HCEC 1CT (cell line): ENCODE results near the gene GPC3.

Experiments
- DNase-seq: peaks from one replicate; pipeline ENCODE4 v3.0.0-alpha.2; 2017

Gene GPC3

DNA sequence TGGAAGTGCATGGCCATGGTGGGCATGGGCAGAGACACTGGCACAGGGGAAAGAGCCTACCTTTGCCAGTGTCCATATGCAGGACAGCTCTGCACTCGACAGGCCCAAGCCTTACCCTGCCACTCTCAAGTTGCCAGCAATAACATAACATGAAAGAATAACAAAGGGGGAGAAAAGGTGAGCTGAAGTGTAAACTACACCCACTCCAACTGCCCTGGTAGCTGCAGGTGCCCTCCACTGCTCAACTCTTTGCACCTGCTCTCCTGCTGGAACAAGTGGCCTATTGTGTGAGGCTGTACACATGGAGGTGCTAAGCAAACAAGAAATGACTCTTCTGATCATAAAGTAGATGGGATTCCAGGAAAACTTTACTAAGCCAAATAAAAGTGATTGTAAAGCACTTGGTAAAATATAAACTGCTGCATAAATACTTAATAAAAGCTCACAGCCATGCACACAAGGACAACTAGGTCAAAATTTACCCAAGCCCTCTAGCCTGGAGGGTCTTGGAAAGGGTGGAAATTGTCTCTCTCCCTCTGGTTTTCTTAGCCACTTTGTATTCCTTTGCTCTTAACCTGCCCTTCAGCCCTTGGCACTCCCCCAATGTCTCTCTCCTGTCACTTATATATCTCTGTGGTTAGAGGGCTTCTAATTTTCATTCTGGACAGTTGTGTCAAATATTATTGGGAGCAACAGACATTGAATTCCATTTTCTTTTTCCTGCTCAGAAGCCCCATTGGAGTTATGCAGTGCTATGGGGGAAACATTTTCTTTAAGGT lies 308.9 kb downstream of the GPC3 start:
- no peak for DNase-seq

DNA sequence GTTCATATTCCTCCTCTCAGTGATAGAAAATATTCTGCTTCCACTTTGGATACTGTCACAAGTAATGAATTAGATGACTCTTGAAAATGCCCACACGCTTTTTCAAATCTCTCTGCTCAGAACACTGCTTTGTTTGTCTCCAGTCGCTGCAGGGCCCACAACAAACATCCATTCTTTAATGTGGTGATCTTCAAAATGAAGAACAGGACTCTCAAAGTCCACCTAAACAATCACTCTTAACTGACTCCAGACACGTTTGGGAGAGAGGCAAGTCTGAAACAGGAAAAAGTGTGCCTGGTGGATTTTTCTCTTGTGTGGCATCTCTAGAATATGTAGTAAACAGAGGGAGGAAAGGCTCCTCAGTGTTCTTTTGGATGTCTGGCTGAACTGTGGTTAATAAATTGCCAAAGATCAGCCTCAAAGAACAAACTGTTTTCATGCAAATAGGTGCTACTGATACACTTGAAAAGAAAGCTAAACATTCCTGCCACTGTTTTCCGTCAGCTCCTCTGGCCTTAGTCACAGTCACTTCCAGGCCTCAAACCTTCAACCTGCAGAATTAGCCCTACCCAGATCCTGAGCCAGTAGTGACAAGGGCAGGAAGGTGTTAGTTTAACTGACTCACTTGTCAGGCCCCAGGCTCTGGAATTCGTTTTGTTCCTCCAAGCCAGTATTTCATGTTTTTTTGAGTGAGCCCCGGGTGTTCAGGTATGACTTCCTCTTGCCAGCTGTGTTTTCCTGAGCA lies 310.5 kb downstream of the GPC3 start:
- no peak for DNase-seq

DNA sequence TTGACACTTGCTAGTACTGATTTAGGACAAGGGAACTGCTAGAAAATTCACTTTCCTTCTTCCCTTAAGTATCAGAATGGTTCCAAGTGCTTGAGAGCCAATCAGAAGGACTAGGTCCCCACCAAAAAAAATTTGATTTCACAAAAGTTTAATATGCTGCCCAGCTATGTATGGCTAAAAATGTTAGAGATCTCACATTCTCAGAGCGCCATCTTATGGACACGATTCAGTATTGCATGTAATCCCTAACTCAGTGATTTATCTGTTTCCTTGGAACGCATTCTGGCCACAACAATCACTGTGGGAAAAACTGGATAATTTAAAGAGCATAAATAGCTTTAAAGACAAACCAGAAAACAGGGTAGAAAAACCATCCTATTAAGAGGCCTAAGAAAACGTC lies 315.0 kb downstream of the GPC3 start:
- DNase-seq, result no peak

DNA sequence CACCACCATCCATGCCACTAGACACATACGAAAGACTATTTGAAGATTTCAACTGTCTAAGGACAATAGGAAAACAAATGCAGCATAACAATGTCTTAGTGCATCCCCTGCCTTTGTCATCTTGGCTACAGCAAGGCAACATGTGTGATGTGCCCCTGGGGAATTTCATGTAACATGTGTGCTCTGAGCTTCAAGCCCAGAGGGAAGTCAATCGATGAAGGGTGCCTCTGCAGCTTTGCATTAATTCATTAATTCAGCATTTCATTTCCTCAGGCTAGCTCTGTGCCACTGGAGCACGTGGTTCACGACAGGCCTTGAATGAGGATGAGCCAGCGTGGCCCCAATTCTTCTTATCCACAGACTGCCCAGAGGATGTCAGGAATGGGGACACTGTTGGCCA lies 316.2 kb downstream of the GPC3 start:
- no peak for DNase-seq

DNA sequence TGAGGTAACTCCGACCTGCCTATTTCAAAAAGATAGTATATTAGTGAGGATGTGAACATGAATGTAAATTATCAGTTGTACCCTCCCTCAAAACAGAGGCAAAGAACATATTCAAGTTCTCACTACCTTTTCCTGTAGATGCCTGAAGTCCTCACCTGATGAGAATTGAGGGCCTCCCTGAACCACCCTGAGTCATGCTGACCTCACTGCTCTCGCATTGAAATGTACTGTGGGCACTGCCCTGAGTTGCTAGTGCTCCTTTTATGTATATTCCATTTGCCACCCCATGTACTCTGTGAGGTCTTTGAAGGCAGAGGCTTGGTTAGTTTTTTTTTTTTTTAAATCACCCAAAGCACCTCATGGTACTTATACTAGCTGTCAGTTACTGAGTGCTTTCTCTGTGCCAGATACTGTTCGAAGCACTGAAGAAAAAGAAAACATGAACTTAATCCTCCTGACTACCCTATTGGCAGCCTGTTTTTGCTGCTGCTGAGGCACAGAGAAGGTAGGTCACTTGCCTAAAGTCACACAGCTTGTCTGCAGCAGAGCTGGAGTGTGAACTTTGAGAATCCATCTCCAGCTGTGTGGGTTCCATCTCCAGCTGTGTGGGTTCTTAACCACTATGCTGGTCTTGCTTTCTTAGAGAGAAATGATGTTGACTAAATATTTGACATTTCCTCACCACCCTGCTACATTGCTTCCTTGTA lies 317.0 kb downstream of the GPC3 start:
- DNase-seq, result no peak

- no peak for DNase-seq
Measured at GRCh38 chrX:133666256-133666655, 319.1 kb downstream of the GPC3 start.

DNA sequence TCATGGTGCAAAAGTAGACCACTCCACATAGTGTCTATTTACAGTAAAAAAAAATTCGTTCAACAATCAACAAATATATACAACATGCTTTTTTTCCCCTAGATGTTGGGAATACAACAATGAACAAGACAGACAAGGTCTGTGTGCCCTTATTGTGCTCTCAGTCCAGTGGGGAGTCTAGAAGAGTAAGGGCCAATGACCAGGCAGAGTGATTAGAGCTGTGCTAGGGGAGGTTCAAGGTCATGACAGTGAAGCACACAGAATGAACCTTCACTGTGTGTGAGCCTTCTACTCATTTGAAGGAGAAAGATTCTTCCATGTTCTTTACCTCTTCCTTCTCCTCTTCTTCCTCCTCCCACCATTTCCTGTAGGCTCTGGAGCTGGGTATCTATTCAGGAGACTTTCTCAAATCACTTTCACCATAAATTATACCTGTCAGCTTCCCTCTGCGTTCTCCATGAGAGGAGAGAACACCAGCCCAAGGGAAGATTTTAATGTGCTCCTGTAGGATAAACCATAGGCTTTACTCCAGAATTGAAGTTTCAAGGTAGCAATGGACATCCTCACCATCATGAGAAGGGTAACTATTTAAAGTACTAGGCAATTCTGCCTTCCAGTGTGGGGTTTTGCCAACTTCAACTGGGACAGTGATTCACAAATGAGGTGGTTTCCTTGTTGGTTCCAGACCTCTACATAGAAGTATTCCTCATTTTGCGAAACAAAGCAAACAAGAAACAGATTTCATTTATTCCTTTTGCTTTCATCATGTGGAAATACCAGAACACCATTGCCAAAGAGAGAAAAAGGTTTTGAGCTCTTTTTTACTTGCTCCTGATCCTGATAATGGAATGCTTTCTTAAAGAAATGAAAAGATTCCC lies 323.2 kb downstream of the GPC3 start:
- DNase-seq, result no peak

GRCh38 chrX:133660281-133660680 lies 325.1 kb downstream of the GPC3 start:
- no peak for DNase-seq

DNA sequence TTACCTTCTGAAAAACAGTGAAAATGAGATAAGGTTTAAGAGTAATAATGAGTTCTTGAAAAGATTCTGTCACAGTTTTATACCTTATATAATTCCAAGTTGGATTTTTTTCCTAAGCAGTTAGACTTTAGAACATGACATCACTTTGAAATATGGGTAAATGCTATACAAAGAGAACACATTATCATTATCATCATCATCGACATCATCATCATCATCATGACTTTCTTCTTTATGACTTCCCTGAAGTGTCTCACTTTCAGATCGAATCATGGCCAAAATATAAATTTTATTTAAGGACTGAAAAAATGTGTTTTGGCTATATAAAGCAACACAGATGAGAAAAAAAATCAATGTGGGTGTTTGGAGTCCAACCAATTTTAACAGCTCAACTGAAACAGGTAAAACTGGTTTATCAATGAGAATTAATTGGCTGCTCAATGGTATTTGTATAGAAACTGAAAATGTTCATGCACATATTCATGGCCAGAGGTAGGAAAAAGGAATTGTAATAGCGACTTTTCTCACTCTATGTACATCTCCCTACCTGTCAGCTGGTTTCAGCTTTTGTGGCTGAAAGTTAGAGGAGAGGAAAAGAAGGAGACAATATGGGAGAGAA lies 327.0 kb downstream of the GPC3 start:
- no peak for DNase-seq

DNA sequence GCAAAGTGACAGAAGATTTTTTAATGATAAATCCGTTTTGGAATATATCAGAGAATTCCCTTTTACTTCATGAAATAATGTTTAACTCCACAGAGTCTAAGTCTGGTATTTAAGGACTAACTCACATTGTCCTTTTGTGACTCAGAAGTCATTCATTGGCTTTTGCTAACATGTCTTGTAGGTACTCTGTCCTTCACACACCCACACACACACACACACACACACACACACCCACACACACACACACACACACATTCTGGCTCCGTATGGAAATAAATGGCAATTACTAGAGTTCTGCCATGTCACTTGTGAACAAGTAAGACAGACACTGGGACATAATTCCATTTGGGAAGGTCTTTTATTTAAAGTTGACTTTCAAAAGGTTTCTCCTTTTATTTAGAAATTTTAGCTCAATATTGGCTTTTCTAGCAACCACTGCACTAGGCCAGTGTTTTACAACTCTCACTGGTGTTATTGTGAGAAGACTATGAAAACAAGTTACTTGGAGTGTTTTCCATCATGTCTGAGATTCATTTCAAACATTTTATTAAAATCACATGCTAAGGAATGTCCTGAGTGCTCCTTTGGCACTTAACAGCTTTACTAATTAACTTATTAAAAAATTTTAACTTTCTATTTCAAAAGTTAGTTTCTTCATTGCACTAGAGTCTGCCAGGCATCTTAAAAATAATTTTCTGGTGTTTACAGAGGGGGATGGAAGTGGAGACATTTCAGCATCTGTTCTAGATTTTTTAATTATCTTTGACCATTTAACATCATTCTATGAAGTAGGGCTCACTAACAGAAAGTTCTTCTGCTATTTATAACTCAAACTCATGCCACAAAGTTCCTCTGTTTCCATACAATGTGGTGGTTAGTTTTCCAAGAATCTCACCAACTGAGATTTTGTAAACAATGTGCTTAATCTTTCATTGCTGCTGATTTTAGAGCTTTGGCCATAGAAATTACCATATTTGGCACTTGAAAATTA lies 329.8 kb downstream of the GPC3 start:
- DNase-seq, result no peak

DNA sequence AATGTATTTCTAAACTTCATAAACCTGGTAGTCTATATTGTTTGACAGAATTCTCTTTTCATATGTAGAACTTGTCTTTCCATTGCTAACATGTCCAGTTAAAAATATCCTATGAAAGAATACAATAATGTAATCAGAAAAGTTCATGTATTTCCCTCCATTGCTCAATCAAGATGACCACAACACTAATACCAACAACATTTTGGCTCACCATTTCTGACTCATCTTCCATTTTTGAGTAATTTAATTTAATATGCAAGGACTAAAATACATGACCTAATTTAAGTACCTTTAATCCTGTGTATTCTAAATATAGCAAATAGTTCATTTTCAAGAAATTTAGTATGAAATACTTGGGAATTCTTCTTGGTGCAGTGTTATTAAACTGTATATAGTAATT lies 330.6 kb downstream of the GPC3 start:
- no peak for DNase-seq

DNA sequence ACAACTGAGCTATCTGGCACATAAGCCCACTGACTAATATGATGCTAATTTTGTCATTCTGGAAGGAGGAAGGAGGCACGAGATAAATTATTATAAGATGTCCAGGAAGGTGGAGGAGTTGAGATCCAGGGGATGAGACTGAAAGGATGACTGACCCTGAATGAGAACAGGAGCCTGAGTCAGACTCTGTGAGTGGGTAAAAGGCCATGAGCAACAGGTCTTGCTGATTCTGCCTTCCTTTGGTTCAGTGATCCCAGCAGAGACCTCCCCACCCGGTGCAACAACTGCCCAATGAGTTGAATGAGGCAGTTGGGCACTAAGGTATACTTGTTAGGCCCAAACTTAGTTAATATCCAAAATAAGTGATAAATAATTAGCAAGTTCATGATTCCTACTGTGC lies 332.0 kb downstream of the GPC3 start:
- no peak for DNase-seq

GRCh38 chrX:133652185-133652584 lies 333.2 kb downstream of the GPC3 start:
- DNase-seq, result no peak

DNA sequence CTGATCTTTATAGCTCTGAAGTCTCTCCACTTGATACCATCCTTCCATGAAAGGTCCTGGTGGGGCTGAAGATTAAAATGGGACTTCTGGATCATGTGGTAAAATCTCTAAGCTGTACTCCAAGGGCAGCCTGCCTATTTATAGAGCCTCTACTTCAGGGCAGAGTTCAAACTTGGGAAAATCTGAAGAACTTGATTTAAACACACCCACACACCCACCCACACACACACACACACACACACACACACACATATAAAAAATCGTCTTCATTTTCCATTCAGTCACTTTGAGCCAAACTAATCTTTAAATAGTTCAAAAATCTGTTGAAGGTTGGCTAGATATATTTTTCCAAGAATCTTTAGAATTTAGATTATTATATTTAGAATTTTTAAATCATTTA lies 335.2 kb downstream of the GPC3 start:
- DNase-seq, result no peak

- DNase-seq, result no peak
Measured at GRCh38 chrX:133649651-133650050, 335.7 kb downstream of the GPC3 start.

GRCh38 chrX:133648594-133648993 lies 336.8 kb downstream of the GPC3 start:
- no peak for DNase-seq

DNA sequence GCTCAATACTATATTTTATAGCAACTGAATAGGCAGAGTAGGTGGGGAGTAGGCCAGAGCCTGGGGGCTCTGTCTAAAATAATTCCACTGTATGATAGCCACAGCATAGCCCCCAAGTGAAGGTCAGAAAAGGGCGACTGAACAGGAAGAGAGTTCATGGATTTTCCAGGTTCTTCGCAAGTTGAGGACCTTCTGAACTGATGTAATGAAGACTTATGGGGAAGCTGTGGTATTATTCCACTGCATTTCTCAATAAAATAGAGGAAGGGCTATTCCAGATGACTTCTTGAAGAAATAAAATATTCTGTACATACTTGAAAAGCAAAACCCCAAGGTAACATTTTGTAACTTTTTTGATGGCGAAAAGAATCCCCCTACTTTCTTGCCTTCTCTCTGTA lies 338.7 kb downstream of the GPC3 start:
- no peak for DNase-seq

- no peak for DNase-seq
Measured at GRCh38 chrX:133645977-133646718, 339.2 kb downstream of the GPC3 start.

GRCh38 chrX:133645256-133645655 lies 340.1 kb downstream of the GPC3 start:
- no peak for DNase-seq
